ENCODE data around the gene EXOC1. TPM values are rescaled to one million over a fixed set of nuclear protein-coding genes. Genes with fewer than 3 reads are reported as not detected.

The EXOC1 gene
- total and polyA plus RNA-seq, 2 of the 4 experiments (the other 2 are of a cell fraction), result 19.9 to 49.5 TPM

GRCh38 chr4:55864577-55865223 lies 11.3 kb downstream of the EXOC1 start:
- Histone ChIP-seq H3K56ac (ENCODE audit: extremely low read depth, insufficient read depth, low read length) (no peak overlapping the region), H3K9ac (ENCODE audit: low read depth, low read length) (no peak overlapping the region), H3K14ac (replicated peaks; ENCODE audit: low read depth, low read length) (no peak overlapping the region), H3K4me1 (ENCODE audit: control insufficient read depth, insufficient read depth, low read length) (peaks cover 2% of the 10 kb centered on the region; the same call in 1 of the 2 replicates), H4K91ac (ENCODE audit: insufficient read depth, low read depth, low read length) (no peak overlapping the region), H2BK120ac (ENCODE audit: low read depth, low read length) (no peak overlapping the region), H2AK9ac (replicated peaks; ENCODE audit: low read depth, low read length, poor library complexity) (no peak overlapping the region), H4K5ac (ENCODE audit: low read depth, low read length) (no peak overlapping the region), H3K27ac (ENCODE audit: insufficient read depth, low read length) (no peak overlapping the region), H3K27me3 (ENCODE audit: control insufficient read depth, insufficient read depth, low read length) (no peaks in the 10 kb centered on the region), H3K4me2 (ENCODE audit: low read depth, low read length) (no peak overlapping the region), H2AFZ (replicated peaks; ENCODE audit: low read length, poor library complexity) (no peak overlapping the region), H4K8ac (ENCODE audit: low read depth in 2 of 2, low read length in 2 of 2) (no peak overlapping the region), H3K9me3 (ENCODE audit: control insufficient read depth, insufficient read depth, low read length) (no peaks in the 10 kb centered on the region), H2AK5ac (ENCODE audit: low read depth, low read length) (no peak overlapping the region), H3K23ac (ENCODE audit: low read depth, low read length) (no peak overlapping the region), H2BK5ac (ENCODE audit: low read depth, low read length, poor library complexity, severe bottlenecking) (no peak overlapping the region), H3K9me1 (ENCODE audit: insufficient read depth, low read length) (peaks cover 2% of the 10 kb centered on the region; the same call in 1 of the 2 replicates), H3K4me3 (ENCODE audit: insufficient read depth, low read depth, low read length) (no peak overlapping the region), H3K18ac (ENCODE audit: low read depth, low read length) (no peak overlapping the region), H3K36me3 (ENCODE audit: control insufficient read depth, insufficient read depth, low read length) (peaks cover 18% of the 10 kb centered on the region), H3K79me1 (ENCODE audit: low read depth in 1 of 2, low read length in 2 of 2) (peaks cover 0 to 25% of the 10 kb centered on the region in 2 experiments; a peak in 2 of 4 replicates), H2BK15ac (ENCODE audit: low read depth, low read length) (no peak overlapping the region), H4K20me1 (ENCODE audit: insufficient read depth, low read length) (no peaks in the 10 kb centered on the region), H3K4ac (ENCODE audit: low read depth, low read length) (no peak overlapping the region), H2BK20ac (ENCODE audit: low read depth, low read length) (no peak overlapping the region)
- in situ Hi-C loops (cut with MboI; ENCODE audit: low sequenced_read_pairs), result loop anchor here (25.0 kb wide), 1 partner anchor 452 kb away; no protein-coding TSS in a partner anchor
- POLR2A ChIA-PET (ENCODE audit: unreplicated experiment), result interaction anchor here (0.5 kb wide), 1 partner anchor 972 kb away, joined by 4 read pairs; no protein-coding TSS in a partner anchor
- no peak for DNase-seq
- no peak for ATAC-seq (ENCODE audit: low read depth)
- no TSS peak for BruUV-seq (replicated peaks)
- CTCF ChIA-PET, result interaction anchor here (0.6 to 0.7 kb wide), 2 partner anchors 17 to 286 kb away, joined by 3 read pairs; no protein-coding TSS in a partner anchor
- WGBS, 2 experiments (ENCODE audit: extremely low coverage in 2 of 2, insufficient read length in 1 of 2), result no CpG with 5 or more reads among the region's 1 CpG
- dilution Hi-C loops (cut with HindIII; ENCODE audit: low sequenced_read_pairs, unreplicated experiment), result no loop called here
- TF ChIP-seq FOS (IDR thresholded peaks at IDR 0.05; ENCODE audit: low read depth, low read length), result no peak
- no peak for TF ChIP-seq MXI1 (IDR thresholded peaks at IDR 0.05; ENCODE audit: borderline replicate concordance, low read depth, low read length)
- no peak for TF ChIP-seq RCOR1 (IDR thresholded peaks at IDR 0.05; ENCODE audit: insufficient replicate concordance, low read length)
- TF ChIP-seq CEBPB (IDR thresholded peaks at IDR 0.05; ENCODE audit: low read depth, low read length), result no peak
- no peak for TF ChIP-seq POLR2A (IDR thresholded peaks at IDR 0.05; ENCODE audit: low read depth, low read length)
- no peak for TF ChIP-seq NFE2L2 (IDR thresholded peaks at IDR 0.05; ENCODE audit: low read depth, low read length)
- TF ChIP-seq MAZ (IDR thresholded peaks at IDR 0.05; ENCODE audit: borderline replicate concordance, low read depth, low read length), result no peak
- no peak for TF ChIP-seq USF2 (IDR thresholded peaks at IDR 0.05; ENCODE audit: low read depth, low read length)
- TF ChIP-seq RFX5 (IDR thresholded peaks at IDR 0.05; ENCODE audit: low read depth, low read length), result no peak
- no peak for TF ChIP-seq CHD1 (IDR thresholded peaks at IDR 0.05; ENCODE audit: low read depth, low read length)
- TF ChIP-seq MAFK (IDR thresholded peaks at IDR 0.05; ENCODE audit: low read depth, low read length), result no peak
- no peak for TF ChIP-seq SMC3 (IDR thresholded peaks at IDR 0.05; ENCODE audit: low read depth, low read length)
- no peak for TF ChIP-seq ELK1 (IDR thresholded peaks at IDR 0.05; ENCODE audit: borderline replicate concordance, low read depth, low read length)
- no peak for TF ChIP-seq BHLHE40 (IDR thresholded peaks at IDR 0.05; ENCODE audit: low read depth, low read length)
- TF ChIP-seq RAD21 (IDR thresholded peaks at IDR 0.05; ENCODE audit: low read length), result no peak
- intact Hi-C loops (cut with micrococcal nuclease), result loop anchor here (5.0 kb wide), 2 partner anchors 417 to 517 kb away; partner anchors contain the start of gene SRD5A3
